ENCODE data around the gene DPP10.

The DPP10 gene

GRCh38 chr2:114685102-114685501 lies 242.7 kb downstream of the DPP10 start:
- H3K4me3 ChIP-seq (replicated peaks in 1 of 2; ENCODE audit: low read depth in 2 of 2, low read length in 2 of 2): no peak overlapping the region
- DNase-seq (ENCODE audit: low read depth in 2 of 2): no peak
- TF ChIP-seq, protein P1, sequence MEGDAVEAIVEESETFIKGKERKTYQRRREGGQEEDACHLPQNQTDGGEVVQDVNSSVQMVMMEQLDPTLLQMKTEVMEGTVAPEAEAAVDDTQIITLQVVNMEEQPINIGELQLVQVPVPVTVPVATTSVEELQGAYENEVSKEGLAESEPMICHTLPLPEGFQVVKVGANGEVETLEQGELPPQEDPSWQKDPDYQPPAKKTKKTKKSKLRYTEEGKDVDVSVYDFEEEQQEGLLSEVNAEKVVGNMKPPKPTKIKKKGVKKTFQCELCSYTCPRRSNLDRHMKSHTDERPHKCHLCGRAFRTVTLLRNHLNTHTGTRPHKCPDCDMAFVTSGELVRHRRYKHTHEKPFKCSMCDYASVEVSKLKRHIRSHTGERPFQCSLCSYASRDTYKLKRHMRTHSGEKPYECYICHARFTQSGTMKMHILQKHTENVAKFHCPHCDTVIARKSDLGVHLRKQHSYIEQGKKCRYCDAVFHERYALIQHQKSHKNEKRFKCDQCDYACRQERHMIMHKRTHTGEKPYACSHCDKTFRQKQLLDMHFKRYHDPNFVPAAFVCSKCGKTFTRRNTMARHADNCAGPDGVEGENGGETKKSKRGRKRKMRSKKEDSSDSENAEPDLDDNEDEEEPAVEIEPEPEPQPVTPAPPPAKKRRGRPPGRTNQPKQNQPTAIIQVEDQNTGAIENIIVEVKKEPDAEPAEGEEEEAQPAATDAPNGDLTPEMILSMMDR (IDR thresholded peaks at IDR 0.05; ENCODE audit: low read depth, low read length): no peak

GRCh38 chr2:114688241-114688640 lies 245.8 kb downstream of the DPP10 start:
- TF ChIP-seq, protein P1 (IDR thresholded peaks at IDR 0.05; ENCODE audit: low read depth, low read length): no peak
- no peak overlapping the region for H3K4me3 ChIP-seq (replicated peaks in 1 of 2; ENCODE audit: low read depth in 2 of 2, low read length in 2 of 2)
- no peak for DNase-seq (ENCODE audit: low read depth in 2 of 2)

GRCh38 chr2:114698520-114698919 lies 256.1 kb downstream of the DPP10 start:
- DNase-seq (ENCODE audit: low read depth in 2 of 2): no peak
- H3K4me3 ChIP-seq (replicated peaks in 1 of 2; ENCODE audit: low read depth in 2 of 2, low read length in 2 of 2): no peak overlapping the region
- TF ChIP-seq, protein P1 (IDR thresholded peaks at IDR 0.05; ENCODE audit: low read depth, low read length): no peak

GRCh38 chr2:114699423-114699944 lies 257.0 kb downstream of the DPP10 start:
- no peak overlapping the region for H3K4me3 ChIP-seq (replicated peaks in 1 of 2; ENCODE audit: low read depth in 2 of 2, low read length in 2 of 2)
- TF ChIP-seq, protein P1 (IDR thresholded peaks at IDR 0.05; ENCODE audit: low read depth, low read length): no peak
- no peak for DNase-seq (ENCODE audit: low read depth in 2 of 2)

GRCh38 chr2:114700440-114700839 lies 258.0 kb downstream of the DPP10 start:
- no peak overlapping the region for H3K4me3 ChIP-seq (replicated peaks in 1 of 2; ENCODE audit: low read depth in 2 of 2, low read length in 2 of 2)
- no peak for DNase-seq (ENCODE audit: low read depth in 2 of 2)
- TF ChIP-seq, protein P1 (IDR thresholded peaks at IDR 0.05; ENCODE audit: low read depth, low read length): no peak

DNA sequence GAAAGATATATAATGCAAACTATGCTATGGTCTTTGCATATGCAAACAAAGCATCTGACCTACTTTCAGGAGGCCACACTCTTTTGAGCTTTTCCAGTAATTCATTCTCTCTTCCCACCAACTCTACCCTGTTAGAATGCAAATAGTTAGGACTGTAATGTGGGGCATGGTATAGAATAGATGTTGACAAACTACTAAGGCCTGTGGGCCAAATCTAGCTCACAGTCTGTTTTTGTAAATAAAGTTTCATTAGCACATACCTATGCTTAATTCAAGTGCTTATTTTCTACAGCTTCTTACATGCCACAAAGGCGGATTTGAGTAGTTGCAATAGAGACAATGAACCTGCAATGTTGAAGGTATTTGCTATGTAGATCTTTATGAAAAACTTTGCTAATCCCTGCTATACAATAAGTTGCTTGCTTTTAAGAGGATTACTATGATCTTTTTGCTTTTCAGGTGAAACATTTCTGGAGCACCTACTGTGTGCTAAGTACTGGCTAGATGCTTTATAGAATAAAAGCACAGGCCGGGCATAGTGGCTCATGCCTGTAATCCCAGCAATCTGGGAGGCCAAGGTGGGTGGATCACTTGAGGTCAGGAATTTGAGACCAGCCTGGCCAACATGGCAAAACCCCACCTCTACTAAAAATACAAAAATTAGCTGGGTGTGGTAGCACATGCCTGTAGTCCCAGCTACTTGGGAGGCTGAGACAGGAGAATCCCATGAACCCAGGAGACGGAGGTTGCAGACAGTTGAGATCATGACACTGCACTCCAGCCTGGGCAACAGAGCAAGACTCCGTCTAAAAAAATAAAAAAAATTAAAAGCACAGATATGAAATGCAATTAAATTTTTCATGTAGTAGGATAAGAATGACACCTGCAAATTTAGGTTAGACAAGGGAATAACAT lies 267.8 kb downstream of the DPP10 start:
- DNase-seq (ENCODE audit: low read depth in 2 of 2): no peak
- H3K4me3 ChIP-seq (replicated peaks in 1 of 2; ENCODE audit: low read depth in 2 of 2, low read length in 2 of 2): no peak overlapping the region
- TF ChIP-seq, protein P1 (IDR thresholded peaks at IDR 0.05; ENCODE audit: low read depth, low read length): no peak

All from cardiac fibroblast (primary cell).